SIG-M5 treated with dmso at 0.1 percent for 504 hours (cell line): ENCODE data around the gene ZNF277.
"Not testable (repeated sequence)": the region's sequence is repeated elsewhere in the genome, so short reads cannot be mapped to it uniquely, and the experiment has no call there.

Source experiments
- DNase-seq: peaks from one replicate; lab custom pipeline; 2025; ENCODE audit not compliant: unreplicated experiment; lab: John Stamatoyannopoulos, UW

Gene ZNF277

DNA sequence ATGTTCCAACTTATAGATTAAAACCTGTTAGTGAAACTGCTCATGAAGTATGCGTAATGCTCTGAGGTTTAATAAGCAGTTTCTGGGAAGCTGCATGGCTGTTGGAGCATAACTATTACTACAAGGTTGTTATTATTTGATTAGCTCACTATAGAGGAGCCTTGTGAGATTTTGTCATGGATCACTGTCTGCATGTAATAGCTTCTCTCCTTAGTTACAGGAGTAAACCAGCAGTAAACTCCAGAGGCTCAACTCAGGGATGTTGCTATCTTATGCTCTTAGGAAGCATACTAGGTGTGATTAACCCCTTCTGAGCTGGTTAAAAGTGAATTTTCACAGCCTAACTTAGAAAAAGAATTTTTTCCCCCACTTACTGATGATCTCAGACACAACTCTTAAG is 180.1 kb downstream of the ZNF277 start:
- DNase-seq, result no peak

DNA sequence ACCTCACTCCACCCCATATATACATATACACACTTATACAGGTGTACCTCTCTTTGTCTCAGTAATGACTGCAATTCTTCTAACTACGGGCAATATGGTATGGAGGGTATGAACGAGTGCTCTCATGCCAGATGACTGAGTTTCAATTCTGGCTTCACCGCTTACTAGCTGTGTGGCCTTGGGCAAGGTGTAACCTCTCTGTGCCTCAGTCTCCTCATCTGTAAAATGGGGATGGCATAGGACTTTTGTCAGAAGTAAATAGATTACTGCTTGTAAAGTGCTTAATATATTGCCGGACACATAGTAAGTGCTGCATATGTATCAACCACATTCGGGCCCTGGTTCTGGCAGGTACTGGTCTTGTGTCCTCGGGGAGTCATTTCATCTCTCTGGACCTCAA is 183.7 kb downstream of the ZNF277 start:
- DNase-seq, result no peak

DNA sequence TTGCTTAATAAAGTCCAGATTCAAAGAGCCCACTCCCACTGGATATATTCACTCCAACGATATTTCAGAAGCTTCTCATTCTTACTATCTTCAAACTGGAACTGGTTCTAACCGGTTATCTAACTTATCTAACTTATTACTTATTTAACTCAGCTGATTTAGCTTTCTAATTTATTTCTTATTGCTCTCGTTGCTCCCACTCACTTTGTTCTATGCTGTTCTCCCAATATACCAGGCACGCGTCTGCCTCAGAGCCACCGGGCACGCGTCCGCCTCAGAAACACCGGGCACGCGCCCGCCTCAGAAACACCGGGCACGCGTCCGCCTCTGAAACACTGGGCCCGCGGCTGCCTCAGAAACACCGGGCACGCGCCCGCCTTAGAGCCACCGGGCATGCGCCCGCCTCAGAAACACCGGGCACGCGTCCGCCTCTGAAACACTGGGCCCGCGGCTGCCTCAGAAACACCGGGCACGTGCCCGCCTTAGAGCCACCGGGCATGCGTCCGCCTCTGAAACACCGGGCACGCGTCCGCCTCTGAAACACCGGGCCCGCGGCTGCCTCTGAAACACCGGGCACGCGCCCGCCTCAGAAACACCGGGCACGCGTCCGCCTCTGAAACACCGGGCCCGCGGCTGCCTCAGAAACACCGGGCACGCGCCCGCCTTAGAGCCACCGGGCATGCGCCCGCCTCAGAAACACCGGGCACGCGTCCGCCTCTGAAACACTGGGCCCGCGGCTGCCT is 184.8 kb downstream of the ZNF277 start:
- DNase-seq, result not testable (repeated sequence)

DNA sequence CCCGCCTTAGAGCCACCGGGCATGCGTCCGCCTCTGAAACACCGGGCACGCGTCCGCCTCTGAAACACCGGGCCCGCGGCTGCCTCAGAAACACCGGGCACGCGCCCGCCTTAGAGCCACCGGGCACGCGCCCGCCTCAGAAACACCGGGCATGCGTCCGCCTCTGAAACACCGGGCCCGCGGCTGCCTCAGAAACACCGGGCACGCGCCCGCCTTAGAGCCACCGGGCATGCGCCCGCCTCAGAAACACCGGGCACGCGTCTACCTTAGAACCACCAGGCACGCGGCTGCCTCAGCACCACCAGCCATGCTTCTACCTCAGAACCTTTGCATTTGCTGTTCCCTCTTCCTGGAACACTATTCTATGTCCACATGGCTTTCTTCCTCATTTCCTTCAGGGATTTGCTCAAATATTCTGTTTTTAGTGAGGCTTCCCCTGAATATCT is 185.4 kb downstream of the ZNF277 start:
- DNase-seq, result peak; percentile 73
